Placental epithelial cell (primary cell): ENCODE data around the gene RETREG3. TPM values are rescaled to one million over a fixed set of nuclear protein-coding genes. Genes with fewer than 3 reads are reported as not detected.

Source experiments
- total RNA-seq: library from RNA; depleted of rRNA; stranded (reverse); fragments of >200 nt; gene quantifications from 2 replicates; pipeline ENCODE4 v1.2.3, GENCODE V29; 2012

The RETREG3 gene
- 79.7 and 106 TPM in 2 replicates for total RNA-seq

GRCh38 chr17:42609182-42609813 is at the start of gene RETREG3, which contains the start of gene TUBG1:
Gene RETREG3 (minus strand): TSS chr17:42609374. CDS start chr17:42609324, 50 bp downstream.
Gene TUBG1 (plus strand): TSS chr17:42609683. CDS start chr17:42609738, 55 bp downstream.

GRCh38 chr17:42577532-42578281 is 31.5 kb downstream of the RETREG3 start, which contains the start of gene PSMC3IP:
Gene PSMC3IP (minus strand): TSS chr17:42577729. CDS start chr17:42577686, 43 bp downstream.

GRCh38 chr17:42566883-42567573 is 42.1 kb downstream of the RETREG3 start, which contains the start of gene MLX:
Gene MLX (plus strand): TSS chr17:42567100. CDS start chr17:42567125, 25 bp downstream.

GRCh38 chr17:42561897-42562387 is 47.2 kb downstream of the RETREG3 start, which contains the start of gene COASY:
Gene COASY (plus strand): TSS chr17:42562148. CDS start chr17:42562623, 475 bp downstream.

GRCh38 chr17:42552736-42553135 is 56.4 kb downstream of the RETREG3 start, which contains the start of gene HSD17B1:
Gene HSD17B1 (plus strand): TSS chr17:42552923. CDS start chr17:42552934, 11 bp downstream.

GRCh38 chr17:42536048-42536371 is 73.2 kb downstream of the RETREG3 start, which contains the start of gene NAGLU:
Gene NAGLU (plus strand): TSS chr17:42536241. CDS start chr17:42536273, 32 bp downstream.

Other genes starting within 250 kb of the RETREG3 start
- gene STAT3, start 220.9 kb downstream of the RETREG3 start, total RNA-seq: 52.6 and 56.1 TPM in 2 replicates
- gene CAVIN1, start 186.1 kb downstream of the RETREG3 start, total RNA-seq: 218 and 464 TPM in 2 replicates
- 49.5 and 67.9 TPM in 2 replicates for gene ATP6V0A1, start 150.5 kb downstream of the RETREG3 start, total RNA-seq
- gene NAGLU, start 73.1 kb downstream of the RETREG3 start, total RNA-seq: 34.2 and 34.9 TPM in 2 replicates
- 3.1 and 5.5 TPM in 2 replicates for gene HSD17B1, start 56.5 kb downstream of the RETREG3 start, total RNA-seq
- 20.4 and 27.2 TPM in 2 replicates for gene COASY, start 47.2 kb downstream of the RETREG3 start, total RNA-seq
- 20.0 and 33.5 TPM in 2 replicates for gene MLX, start 42.3 kb downstream of the RETREG3 start, total RNA-seq
- 2.3 and 4.3 TPM in 2 replicates for gene PSMC3IP, start 31.6 kb downstream of the RETREG3 start, total RNA-seq
- gene TUBG1, start 309 bp upstream of the RETREG3 start, total RNA-seq: 12.6 and 40.2 TPM in 2 replicates
- gene TUBG2, start 49.9 kb upstream of the RETREG3 start, total RNA-seq: 13.0 and 15.7 TPM in 2 replicates
- 18.1 and 29.1 TPM in 2 replicates for gene PLEKHH3, start 67.6 kb upstream of the RETREG3 start, total RNA-seq
- 0.54 and 0.79 TPM in 2 replicates for gene CCR10, start 72.5 kb upstream of the RETREG3 start, total RNA-seq
- gene CNTNAP1, start 73.2 kb upstream of the RETREG3 start, total RNA-seq: 0.87 and 3.1 TPM in 2 replicates
- gene EZH1, start 135.7 kb upstream of the RETREG3 start, total RNA-seq: 11.4 and 16.9 TPM in 2 replicates
- 0.79 TPM in 1 of 2 replicates, not detected in the other for gene RAMP2, start 151.9 kb upstream of the RETREG3 start, total RNA-seq
- gene VPS25, start 164.1 kb upstream of the RETREG3 start, total RNA-seq: 58.5 and 77.0 TPM in 2 replicates
- 0.33 and 0.39 TPM in 2 replicates for gene WNK4, start 171.2 kb upstream of the RETREG3 start, total RNA-seq
- gene COA3, start 189.3 kb upstream of the RETREG3 start, total RNA-seq: 55.4 and 63.7 TPM in 2 replicates
- 0.79 TPM in 1 of 2 replicates, not detected in the other for gene CNTD1, start 189.5 kb upstream of the RETREG3 start, total RNA-seq
- gene BECN1, start 214.9 kb upstream of the RETREG3 start, total RNA-seq: 71.1 and 81.1 TPM in 2 replicates
- 67.5 and 83.7 TPM in 2 replicates for gene PSME3, start 224.0 kb upstream of the RETREG3 start, total RNA-seq
- 0.79 and 1.1 TPM in 2 replicates for gene AOC2, start 235.2 kb upstream of the RETREG3 start, total RNA-seq
- under 0.01 TPM in 2 replicates for gene AOC3, start 241.8 kb upstream of the RETREG3 start, total RNA-seq